Measurements from ENCODE around the gene LILRB5.
"Not testable (repeated sequence)": the region's sequence is repeated elsewhere in the genome, so short reads cannot be mapped to it uniquely, and the experiment has no call there.

LILRB5 gene

DNA sequence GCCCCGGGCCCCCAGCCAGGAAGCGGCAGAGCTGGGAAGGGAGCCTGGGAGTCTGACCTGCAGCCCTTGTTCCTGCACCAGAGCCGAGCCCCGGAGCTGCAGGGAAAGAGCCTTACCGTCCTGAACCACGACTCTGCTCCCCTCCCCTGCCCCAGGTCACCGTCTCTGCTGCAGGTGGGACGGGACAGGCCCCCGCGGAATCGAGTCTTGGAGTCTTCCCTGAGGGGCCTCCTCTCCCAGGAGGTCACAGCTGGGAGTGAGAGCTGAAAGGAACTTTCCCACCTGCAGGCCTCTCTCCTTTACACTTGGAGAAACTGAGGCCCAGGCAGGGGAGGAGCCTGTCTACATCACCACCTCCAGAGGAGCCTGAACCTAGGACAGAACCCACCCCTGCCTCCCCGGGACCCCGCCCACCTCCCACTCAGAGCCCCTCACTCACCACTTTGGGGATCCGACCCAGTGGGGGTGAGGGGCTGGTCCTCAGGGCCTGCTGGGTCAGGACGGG, 20.1 kb upstream of the LILRB5 start:
- DNase-seq (ENCODE audit: low read depth, low spot score): not testable (repeated sequence)

DNA sequence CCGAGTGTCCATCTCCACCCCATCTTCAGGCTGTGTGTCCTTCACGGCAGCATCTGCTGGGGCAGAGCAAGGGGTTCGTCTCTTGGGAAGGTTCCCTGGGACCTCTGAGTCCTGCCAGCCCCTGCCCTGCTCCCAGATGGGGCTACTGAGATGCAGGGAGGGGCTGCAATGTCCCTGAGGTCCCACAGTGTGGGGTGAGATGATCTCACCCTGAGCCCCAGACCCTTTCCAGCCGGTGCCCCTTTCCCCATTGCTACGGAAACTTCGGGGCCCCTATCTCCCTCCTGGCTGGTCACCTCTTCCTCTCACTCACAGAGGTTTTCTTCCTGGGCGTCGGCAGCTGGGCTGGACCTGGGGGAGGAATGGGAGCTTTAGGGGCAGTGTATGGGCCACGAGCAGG, 18.9 kb upstream of the LILRB5 start:
- no peak for DNase-seq (ENCODE audit: low read depth, low spot score)

DNA sequence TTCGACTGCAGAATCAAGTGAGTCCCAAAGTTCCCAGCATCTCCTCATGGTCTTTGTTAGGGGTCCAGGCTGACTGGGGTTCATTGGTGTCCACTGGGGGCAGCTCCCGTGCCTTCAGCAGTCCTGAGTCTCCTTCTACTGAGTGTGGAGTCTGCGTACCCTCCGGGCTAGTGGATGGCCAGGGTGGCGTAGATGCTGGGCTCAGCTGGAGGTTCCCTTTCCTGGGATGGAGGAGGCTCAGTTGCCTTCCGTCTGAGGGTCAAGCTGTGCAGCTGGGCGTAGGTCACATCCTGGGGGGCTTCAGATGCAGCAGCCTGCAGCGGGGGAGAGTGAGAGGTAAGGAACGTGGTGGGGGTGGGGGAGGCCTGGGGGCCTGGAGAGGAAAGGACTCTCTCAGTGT, 17.4 kb upstream of the LILRB5 start:
- DNase-seq (ENCODE audit: low read depth, low spot score): not testable (repeated sequence)

DNA sequence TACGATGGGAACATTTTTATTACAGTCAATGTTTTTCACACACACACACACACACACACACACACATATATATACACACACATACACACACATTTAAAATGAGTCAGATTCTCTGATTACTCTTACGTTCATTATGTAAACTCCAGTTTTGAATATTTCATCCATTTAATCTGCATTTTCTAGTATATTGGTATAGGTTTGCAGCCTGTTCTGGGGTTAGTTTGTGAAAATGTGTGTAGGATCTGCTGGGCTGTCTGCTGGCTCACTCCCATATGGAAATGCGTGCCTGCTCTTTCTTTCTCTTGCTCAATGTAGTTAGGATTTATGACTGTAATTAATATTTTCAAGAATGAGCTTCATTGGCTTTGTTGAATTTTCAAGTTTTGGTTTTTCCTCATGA, 16.7 kb upstream of the LILRB5 start:
- no peak for DNase-seq (ENCODE audit: low read depth, low spot score)

DNA sequence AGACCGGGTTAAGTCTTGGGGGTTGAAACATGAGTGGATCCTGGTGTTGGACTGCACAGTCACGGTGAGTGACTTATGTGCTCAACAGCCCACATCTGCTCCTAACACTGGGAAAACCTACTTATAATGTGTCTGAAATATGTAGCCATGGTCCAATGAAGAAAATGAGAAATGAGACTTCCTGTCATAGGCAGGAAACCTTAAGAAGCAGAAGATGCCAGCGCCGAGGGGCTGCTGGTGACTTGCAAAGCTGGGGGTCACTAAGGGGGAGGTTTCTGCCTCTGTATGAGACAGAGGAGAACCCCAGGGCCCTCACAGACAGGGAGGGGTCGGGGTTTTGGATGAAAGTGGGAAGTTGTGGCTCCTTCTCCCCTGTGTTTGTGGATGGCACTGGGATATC, 15.1 kb upstream of the LILRB5 start:
- DNase-seq (ENCODE audit: low read depth, low spot score): not testable (repeated sequence)

DNA sequence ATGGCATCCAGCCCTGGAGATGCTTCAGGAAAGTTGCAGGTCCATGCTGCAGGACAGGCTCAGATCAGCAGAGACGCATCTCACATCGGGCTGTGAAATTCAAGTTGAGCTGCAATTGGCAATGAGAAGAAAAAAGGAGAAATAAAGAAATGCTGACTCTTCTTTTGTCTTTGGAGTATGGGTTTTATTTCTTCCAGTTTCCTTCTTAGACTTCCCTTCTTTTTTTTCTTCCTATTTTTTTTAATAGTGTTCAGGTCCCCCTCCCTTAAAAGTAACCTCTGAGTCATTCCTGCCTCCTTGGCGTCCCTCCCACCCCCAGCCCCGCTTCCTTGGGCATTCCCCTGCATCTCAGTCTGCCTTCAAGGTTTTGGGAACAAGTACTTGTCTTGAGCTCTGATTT, 14.5 kb upstream of the LILRB5 start:
- DNase-seq (ENCODE audit: low read depth, low spot score): not testable (repeated sequence)

DNA sequence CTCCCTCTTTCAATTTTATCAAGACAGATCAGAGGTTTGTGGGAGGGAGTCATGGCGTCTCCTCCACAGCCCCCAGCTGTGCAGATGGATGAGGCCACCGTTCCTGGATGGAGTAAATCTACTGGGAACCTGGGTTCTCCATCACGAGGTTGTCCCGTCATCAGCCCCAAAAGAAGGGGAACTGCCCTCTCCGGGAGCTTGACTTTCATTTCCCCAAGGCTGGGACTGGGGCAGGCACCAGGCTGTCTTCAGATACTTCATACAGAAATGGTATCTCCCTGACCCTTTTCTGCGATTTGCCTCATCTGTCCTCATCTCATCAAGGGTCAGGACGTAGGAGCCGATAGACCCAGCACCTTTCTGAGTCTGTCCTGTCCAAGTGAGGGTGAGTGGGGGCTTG, 14.0 kb upstream of the LILRB5 start:
- DNase-seq (ENCODE audit: low read depth, low spot score): no peak

DNA sequence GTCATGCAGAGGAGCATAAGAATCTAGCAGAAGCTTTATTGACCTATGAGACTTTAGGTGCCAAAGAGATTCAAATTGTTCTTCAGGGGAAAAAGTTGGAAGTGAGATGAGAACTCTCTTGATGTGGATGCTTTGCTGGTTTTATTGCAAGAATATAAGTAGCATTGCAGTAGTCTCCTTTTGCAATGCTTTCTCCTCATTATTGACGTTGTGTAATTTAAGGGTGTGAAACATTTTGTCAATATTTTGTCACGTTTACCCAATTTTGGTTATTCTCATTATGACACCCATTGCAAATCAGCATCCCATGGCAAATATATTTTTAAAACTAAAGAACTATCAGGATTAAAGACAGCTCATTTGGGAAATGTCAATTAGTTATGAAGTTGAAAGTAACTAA, 11.9 kb upstream of the LILRB5 start:
- DNase-seq (ENCODE audit: low read depth, low spot score): no peak

DNA sequence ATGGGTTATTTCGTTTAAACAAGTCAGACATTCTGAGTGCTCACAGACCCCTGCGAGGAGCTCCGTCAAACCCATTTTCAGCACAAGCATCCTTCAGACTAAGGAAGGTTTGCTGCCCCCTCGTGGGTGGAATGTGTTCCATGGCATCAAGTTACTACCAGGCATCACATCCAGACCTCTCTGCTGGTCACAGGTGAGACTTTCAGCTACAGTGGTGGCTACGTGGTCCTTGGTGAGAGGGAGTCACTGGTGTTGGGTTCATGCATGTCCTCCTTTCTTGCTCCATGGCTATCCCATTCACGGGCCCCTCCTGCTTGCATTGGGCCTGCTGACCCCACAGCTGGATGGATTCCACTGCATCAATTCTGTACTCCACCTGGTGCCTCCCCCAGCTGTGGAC, 9.1 kb upstream of the LILRB5 start:
- DNase-seq (ENCODE audit: low read depth, low spot score): peak; percentile 37

DNA sequence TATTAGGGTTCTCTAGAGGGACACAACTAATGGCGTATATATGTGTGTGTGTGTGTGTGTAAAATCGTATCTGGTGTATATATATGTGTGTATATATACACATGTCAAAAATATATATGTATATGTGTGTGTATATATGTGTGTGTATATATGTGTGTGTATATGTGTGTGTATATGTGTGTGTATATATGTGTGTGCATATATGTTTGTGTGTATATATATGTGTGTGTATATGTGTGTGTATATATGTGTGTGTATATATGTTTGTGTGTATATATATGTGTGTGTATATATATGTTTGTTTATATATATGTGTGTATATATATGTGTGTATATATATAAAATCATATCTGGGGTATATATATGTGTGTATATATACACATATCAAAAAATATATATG, 5.4 kb upstream of the LILRB5 start:
- DNase-seq (ENCODE audit: low read depth, low spot score): no peak

DNA sequence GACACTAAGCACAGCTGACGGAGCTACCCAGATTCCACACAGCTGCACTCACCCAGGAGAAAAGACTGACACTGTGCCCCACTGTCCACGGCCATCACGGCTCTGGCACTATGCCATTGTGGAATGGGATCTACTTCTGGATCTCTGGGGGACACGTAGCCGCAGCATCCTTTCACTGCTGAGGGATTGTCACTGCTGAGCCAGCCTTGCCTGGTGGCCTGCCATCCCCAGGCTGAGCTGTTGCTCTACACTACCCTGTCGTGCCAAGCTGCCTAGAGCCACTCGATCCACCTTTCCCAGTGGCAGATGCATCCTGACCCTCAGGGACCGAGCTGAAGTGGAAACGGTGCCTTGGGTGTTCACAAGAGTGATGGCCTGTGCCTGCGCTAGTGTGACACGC, 5.0 kb upstream of the LILRB5 start:
- DNase-seq (ENCODE audit: low read depth, low spot score): no peak

DNA sequence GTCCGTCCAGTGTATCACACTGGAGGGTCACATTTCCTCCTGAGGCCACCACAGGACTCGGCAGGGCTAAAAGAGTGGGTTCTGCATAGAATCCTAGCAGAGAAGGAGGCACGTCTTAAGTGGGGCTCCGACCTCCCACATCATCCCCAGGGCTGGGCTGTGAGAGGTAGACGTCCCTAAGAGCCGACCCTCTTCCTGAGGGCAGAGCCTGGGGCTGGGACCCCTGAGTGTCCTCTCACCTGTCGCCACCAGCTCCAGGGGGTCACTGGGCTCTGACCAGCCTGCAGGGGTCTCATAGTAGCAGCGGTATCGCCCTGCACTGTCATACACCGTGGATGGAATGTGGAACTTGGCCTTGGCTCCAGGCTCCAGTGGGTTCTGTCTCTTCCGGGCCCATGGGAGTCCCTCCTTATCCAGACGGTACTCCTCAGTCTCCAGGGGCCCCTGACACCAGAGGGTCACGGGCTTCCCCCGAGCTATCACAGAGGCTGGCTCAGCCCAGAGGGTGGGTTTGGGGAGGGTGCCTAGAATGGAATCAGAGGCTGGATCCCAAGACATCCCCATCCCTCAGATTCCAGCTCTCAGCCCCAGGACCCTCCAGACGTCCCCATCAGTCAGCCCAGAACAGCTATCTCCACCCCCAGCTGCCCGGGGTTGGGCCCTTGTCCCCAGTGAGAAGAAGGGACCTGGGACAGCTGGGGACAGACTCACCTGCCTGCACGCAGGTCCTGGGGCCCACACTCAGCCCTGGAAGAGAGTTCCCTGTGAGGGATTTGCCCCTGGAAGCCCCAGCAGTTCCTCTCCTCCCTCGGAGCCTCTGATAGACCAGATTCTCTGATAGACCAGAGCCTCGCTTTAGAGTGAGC, 590 bp downstream of the LILRB5 start:
- no peak for DNase-seq (ENCODE audit: low read depth, low spot score)

DNA sequence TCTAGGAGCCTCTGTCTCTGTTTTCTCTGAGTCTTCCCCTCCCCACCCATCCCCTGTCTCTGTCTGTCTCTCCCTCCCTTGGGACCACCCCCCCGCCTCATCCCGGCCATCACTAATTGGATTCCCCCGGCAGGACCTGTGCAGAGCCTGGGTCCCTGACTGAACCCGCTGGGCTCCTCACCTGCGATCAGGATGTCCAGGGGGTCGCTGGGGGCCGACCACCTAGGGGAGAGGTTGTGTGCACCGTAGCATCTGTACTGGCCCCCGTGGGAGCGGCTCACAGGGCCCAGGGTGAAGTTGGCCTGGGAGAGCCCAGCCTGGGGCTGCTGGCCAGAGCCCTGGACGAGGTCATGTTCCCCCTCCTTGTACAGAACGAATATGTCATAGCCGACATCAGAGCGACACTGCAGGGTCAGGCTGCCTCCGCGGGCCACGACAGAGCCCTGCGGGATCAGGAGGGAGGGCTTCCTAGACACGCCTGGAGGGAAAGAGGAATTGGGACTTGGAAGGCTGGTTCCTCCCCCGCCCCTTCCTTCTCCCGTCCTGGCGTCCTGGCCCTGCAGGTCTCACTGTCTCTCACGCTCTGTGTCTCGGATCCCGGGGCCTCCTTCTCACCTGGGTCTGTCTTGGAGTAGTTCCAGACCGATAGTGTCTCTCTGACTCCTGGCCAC, 1.8 kb downstream of the LILRB5 start:
- DNase-seq (ENCODE audit: low read depth, low spot score): no peak

DNA sequence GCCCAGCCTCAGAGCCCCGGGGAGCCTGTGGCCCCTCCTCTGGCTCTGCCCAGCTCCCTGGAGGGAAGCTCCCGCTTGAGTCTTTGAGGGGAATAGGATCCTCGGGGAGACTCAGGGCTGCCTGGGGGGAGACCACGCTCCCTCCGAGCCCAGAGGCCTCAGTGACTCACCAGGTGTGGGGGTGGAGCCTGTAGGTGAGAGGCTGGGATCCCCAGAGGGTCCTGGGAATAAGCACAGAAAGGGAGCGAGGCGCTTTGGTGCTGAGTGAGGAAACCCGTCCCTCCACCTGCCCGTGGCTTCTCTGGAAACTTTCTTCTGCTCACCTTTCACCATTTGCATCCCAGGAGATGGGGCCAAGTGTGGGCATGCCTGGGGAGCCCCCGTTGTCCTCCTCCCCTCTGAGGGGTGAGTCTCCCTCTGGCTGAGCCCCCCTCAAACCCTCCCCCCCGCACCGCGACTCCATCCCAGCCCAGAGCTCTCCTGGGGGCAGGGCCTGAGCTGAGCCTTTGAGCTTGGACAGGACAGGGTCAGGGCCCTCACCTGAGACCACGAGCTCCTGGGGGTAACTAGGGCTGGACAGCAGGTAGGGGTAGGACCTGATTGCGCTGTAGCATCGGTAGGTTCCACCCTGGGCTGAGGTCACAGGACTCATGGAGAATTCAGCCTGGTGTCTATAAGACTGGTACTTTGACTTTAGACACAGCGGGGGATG, 2.7 kb downstream of the LILRB5 start:
- DNase-seq (ENCODE audit: low read depth, low spot score): no peak

DNA sequence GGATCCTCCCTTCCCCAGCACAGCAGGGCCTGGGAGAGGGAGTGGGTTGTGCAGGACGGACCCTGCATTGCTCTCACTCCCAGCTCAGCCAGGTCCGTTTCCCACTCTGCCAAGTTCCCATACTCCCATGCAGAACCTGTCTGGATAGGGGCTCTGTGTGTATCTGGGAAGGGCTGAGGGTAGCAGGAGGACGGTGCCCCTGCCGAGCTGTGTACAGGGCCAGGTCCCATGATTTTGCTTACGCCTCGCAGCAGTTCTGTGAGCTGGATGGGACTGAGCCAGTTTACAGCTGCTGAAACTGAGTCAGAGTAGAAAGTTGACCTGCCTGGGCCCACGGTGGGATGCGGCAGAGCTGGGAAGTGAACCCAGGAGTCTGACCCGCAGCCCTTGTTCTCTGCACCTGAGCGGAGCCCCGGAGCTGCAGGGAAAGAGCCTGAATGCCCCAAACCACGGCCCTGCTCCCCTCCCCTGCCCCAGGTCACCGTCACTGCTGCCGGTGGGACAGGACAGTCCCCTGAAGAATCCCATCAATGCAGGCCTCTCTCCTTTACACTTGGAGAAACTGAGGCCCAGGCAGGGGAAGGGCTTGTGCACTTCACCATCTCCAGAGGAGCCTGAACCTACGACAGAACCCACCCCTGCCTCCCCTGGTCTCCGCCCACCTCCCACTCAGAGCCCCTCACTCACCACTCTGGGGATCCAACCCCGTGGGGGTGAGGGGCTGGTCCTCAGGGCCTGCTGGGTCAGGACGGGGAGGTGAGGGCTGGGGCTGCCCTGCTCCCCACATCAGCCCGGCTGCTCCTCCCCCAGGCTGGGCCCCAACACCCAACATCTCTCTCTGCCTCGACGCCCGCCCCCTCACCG, 3.5 kb downstream of the LILRB5 start:
- no peak for DNase-seq (ENCODE audit: low read depth, low spot score)

DNA sequence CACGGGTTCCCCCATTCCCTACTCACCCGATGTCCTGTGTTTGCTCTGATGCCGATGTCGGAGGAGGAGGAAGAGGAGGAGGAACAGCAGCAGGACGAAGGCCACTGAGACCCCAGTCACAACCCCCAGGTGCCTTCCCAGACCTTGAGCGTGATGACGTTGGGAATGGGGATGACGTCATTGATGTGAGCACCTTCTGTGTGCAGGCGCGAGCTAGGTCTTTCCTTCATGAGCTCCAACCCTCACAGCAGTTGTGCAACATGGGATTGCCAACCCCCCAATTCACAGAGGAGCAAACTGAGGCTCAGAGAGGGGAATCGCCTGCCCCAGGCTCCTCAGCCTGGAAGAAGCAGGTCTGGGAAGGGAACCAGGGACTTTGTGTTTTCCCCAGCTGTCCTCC, 4.2 kb downstream of the LILRB5 start:
- DNase-seq (ENCODE audit: low read depth, low spot score): no peak

DNA sequence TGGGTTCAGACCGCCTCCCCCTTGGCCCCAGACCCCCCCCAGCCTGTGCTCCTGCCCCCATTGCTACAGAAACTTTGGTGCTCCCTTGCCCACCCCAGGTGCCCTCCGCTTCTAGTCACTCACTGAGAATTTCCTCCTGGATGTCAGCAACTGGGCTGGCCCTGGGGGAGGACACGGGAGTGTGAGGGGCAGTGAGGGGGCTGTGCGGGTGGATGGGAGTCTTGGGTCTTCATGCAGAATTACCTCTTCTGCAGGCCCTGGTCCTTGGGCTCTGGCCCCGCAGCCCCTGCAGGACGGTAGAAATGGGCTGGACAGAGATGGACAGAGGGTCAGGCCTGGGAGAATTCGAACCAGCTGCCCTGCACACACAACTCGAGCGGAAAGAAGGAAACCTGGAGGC, 4.8 kb downstream of the LILRB5 start:
- DNase-seq (ENCODE audit: low read depth, low spot score): no peak

DNA sequence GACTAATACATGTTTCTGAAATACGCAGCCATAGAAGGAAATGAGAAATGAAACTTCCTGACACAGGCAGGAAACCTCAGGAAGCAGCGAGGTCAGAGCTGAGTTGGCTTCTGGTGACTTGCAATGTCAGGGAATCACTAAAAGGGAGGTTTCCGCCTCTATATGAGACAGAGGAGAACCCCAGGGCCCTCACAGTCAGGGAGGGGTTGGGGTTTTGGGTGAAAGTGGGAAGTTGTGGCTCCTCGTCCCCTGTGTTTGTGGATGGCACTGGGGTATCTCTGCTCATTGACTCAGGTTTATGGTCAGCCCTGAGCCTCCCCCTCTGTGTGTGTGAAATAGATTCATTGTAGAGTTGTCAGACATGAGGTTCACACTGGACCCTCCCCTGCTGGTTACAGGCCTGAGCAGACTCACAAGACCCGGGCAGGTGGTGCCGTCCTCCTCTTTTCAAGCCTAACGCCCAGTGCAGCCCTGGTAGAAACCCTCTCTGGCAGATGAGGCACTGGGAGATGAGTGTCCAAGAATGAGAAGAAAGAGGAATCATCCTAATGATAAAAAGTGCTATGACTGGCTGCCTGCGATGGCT, 9.0 kb downstream of the LILRB5 start:
- DNase-seq (ENCODE audit: low read depth, low spot score): no peak

DNA sequence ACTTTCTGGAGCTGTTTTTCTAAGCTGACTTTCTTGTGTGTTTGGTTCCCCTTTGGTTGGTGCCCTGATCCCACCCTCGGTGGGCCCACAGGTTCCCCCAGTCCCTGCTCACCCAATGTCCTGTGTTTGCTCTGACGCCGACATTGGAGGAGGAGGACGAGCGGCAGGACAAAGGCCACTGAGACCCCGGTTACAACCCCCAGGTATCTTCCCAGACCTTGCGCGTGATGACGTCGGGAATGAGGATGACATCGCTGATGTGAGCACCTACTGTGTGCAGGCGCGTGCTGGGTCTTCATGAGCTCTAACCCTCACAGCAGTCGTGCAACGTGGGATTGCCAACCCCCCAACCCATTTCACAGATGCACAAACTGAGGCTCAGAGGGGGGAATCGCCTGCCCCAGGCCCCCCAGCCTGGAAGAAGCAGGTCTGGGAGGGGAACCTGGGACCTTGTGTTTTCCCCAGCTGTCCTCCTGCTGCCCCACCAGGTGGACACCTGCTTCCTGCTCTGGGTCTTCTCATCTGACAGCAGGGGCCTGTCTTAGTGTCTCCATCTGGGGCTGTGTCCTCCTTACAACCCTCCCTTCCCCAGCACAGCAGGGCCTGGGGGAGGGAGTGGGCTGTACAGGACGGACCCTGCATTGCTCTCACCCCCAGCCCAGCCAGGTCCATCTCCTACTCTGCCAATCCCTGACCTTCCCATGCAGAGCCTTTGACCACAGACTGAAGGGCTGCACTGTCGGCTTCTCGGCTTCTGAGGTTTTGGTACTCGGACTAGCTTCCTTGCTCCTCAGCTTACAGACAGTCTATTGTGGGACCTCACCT, 9.8 kb downstream of the LILRB5 start:
- DNase-seq (ENCODE audit: low read depth, low spot score): no peak

DNA sequence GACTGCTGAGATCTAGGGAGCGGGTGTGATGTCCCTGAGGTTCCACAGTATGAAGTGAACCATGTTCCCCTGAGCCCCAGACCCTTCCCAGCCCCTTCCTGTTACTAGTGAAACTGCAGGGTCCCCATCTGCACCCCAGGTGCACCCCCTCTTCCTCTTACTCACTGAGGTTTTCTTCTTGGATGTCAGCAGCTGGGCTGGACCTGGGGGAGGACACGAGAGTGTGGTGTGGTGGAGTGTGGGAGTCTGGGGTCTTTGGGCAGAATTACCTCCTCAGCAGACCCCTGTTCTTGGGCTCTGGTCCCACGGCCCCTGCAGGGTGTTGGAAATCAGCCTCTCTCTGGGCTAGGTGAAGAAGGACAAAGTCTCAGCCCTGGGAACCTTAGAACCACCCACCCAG, 11.1 kb downstream of the LILRB5 start:
- no peak for DNase-seq (ENCODE audit: low read depth, low spot score)

All from activated naive CD8-positive, alpha-beta T cell treated with anti-CD3 and anti-CD28 coated beads, Interleukin-2, amount 50 U/mL, for 16 hours (primary cell).